Activated CD8-positive, alpha-beta T cell treated with anti-CD3 and anti-CD28 coated beads for 36 hours (primary cell): ENCODE measurements around the gene OR6Q1. TPM values are rescaled to one million over a fixed set of nuclear protein-coding genes. Genes with fewer than 3 reads are reported as not detected.

Source experiments
- ATAC-seq: fragments of 200-7000 bp; cut with Tn5 transposase; one replicate; pipeline ENCODE4 v1.10.0; 2021; ENCODE audit warnings: mild to moderate bottlenecking, moderate library complexity
- CTCF ChIA-PET: fragments of 350-600 bp; sonication (Branson Sonifier 250); formaldehyde crosslinking; loops from one replicate; lab custom pipeline; 2021; ENCODE audit warnings: antibody characterized with exemption; lab: Charles Lee
- POLR2A ChIA-PET: fragments of 350-600 bp; sonication (Branson Sonifier 250); formaldehyde crosslinking; loops from one replicate; lab custom pipeline; 2021; ENCODE audit warnings: antibody characterized with exemption; lab: Charles Lee
- DNase-seq: peaks from one replicate; pipeline ENCODE4 v3.0.0-alpha.2; 2020
- H3K27ac Mint-ChIP-seq: one replicate; pipeline ENCODE4 v1.8.0; 2021; ENCODE audit warnings: mild to moderate bottlenecking, mixed read lengths
- H3K27me3 Mint-ChIP-seq: one replicate; pipeline ENCODE4 v1.8.0; 2021; ENCODE audit warnings: mixed read lengths
- H3K36me3 Mint-ChIP-seq: one replicate; pipeline ENCODE4 v1.8.0; 2021; ENCODE audit warnings: low read depth, mixed read lengths
- H3K4me1 Mint-ChIP-seq: one replicate; pipeline ENCODE4 v1.8.0; 2021; ENCODE audit warnings: low read depth, mixed read lengths
- H3K4me3 Mint-ChIP-seq: one replicate; pipeline ENCODE4 v1.8.0; 2021; ENCODE audit warnings: mild to moderate bottlenecking, moderate library complexity, mixed read lengths
- H3K9me3 Mint-ChIP-seq: one replicate; pipeline ENCODE4 v1.8.0; 2021; ENCODE audit warnings: mixed read lengths
- CTCF ChIP-seq: fragments of 200-600 bp; IDR thresholded peaks from one replicate; pipeline ENCODE4 v1.8.0; 2022; ENCODE audit warnings: antibody characterized with exemption, mild to moderate bottlenecking
- intact Hi-C: fragments of 100-400 bp; cut with micrococcal nuclease; formaldehyde crosslinking; loops from one replicate; pipeline ENCODE4 v1.10.0; 2022
- total RNA-seq, 2 experiments: library from RNA; stranded (reverse); gene quantifications; one replicate each; pipeline ENCODE4 v1.2.3, GENCODE V29; 2021

OR6Q1 gene
- total RNA-seq, 2 experiments from 2014 or later: not detected

- Mint-ChIP-seq H3K4me1 (no peaks in the 10 kb centered on the region), H3K36me3 (no peaks in the 10 kb centered on the region), H3K9me3 (no peaks in the 10 kb centered on the region), H3K4me3 (no peak overlapping the region), H3K27me3 (peaks cover 2% of the 10 kb centered on the region), H3K27ac (no peak overlapping the region)
- TF ChIP-seq CTCF: no peak
- no peak for DNase-seq
- CTCF ChIA-PET: no interaction called here
- POLR2A ChIA-PET: no interaction called here
- intact Hi-C loops: no loop called here
- ATAC-seq: no peak
These were observed 19.0 kb upstream of the OR6Q1 start for GRCh38 chr11:58011771-58012170.

GRCh38 chr11:58023435-58023931, 7.3 kb upstream of the OR6Q1 start, which contains the start of gene OR9Q1:
Gene OR9Q1 (plus strand): TSS chr11:58023881. CDS start chr11:58179445, 155,564 bp downstream.
- TF ChIP-seq CTCF: no peak
- CTCF ChIA-PET: interaction anchor here (1.4 kb wide), 1 partner anchor 31 kb away, joined by 3 read pairs; no protein-coding TSS in a partner anchor
- no peak for ATAC-seq
- Mint-ChIP-seq H3K27me3 (peaks cover 3% of the 10 kb centered on the region), H3K4me1 (no peaks in the 10 kb centered on the region), H3K27ac (no peak within 1 kb of the TSS), H3K36me3 (no peaks in the 10 kb centered on the region), H3K4me3 (no peak within 1 kb of the TSS), H3K9me3 (no peaks in the 10 kb centered on the region)
- intact Hi-C loops: no loop called here
- no peak for DNase-seq
- POLR2A ChIA-PET: interaction anchor here (0.5 kb wide), 1 partner anchor 692 kb away, joined by 3 read pairs; no protein-coding TSS in a partner anchor

- ATAC-seq: no peak
- Mint-ChIP-seq H3K36me3 (no peaks in the 10 kb centered on the region), H3K4me1 (no peaks in the 10 kb centered on the region), H3K9me3 (no peaks in the 10 kb centered on the region), H3K4me3 (no peak overlapping the region), H3K27me3 (peaks cover 3% of the 10 kb centered on the region), H3K27ac (no peak overlapping the region)
- no peak for TF ChIP-seq CTCF
- intact Hi-C loops: no loop called here
- ChIA-PET CTCF (no interaction called here), POLR2A (no interaction called here)
- no peak for DNase-seq
These were observed 6.1 kb upstream of the OR6Q1 start for GRCh38 chr11:58024601-58025091.

GRCh38 chr11:58027341-58027740, 3.4 kb upstream of the OR6Q1 start:
- CTCF ChIA-PET: no interaction called here
- no peak overlapping the region for H3K4me3 Mint-ChIP-seq
- H3K36me3 Mint-ChIP-seq: no peaks in the 10 kb centered on the region
- H3K27ac Mint-ChIP-seq: no peak overlapping the region
- POLR2A ChIA-PET: no interaction called here
- no peak for TF ChIP-seq CTCF
- H3K27me3 Mint-ChIP-seq: peaks cover 3% of the 10 kb centered on the region
- H3K4me1 Mint-ChIP-seq: no peaks in the 10 kb centered on the region
- DNase-seq (no peak), ATAC-seq (no peak)
- no peaks in the 10 kb centered on the region for H3K9me3 Mint-ChIP-seq
- intact Hi-C loops: no loop called here

GRCh38 chr11:58028687-58029411, 1.9 kb upstream of the OR6Q1 start:
- TF ChIP-seq CTCF: no peak
- ChIA-PET POLR2A (no interaction called here), CTCF (interaction anchor here (1.6 kb wide), 1 partner anchor 33 kb away, joined by 5 read pairs; no protein-coding TSS in a partner anchor)
- Mint-ChIP-seq H3K4me3 (no peak overlapping the region), H3K27me3 (peaks cover 3% of the 10 kb centered on the region), H3K27ac (no peak overlapping the region), H3K36me3 (no peaks in the 10 kb centered on the region), H3K4me1 (no peaks in the 10 kb centered on the region), H3K9me3 (peaks cover 3% of the 10 kb centered on the region)
- intact Hi-C loops: no loop called here
- DNase-seq: no peak
- no peak for ATAC-seq
